ENCODE results near the gene MMP2.

DNA sequence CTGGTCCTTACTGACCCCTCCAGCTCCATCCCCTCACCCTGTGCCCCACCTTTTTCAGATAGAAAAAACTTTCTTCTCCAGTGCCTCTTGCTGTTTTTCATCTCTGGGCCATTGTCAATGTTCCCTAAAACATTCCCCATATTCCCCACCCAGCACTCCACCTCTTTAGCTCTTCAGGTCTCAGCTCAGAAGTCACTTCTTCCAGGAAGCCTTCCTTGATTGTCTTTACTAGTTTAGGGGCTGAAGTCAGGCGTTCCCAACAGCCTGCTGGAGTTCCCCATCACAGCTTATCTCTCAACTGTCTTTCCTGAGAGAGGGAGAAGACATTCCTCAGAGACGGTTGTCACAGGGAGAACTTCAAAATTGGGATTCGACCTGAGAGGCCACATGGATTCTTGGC, 1.3 kb upstream of the MMP2 start:
- no peak for TF ChIP-seq GABPB1 (CRISPR knock-in tag; IDR thresholded peaks at IDR 0.05)
- TF ChIP-seq ZNF423 (CRISPR knock-in tag; IDR thresholded peaks at IDR 0.05), result no peak
- TF ChIP-seq CREB1 (CRISPR knock-in tag; IDR thresholded peaks at IDR 0.05), result no peak
- no peak for TF ChIP-seq CTCF (IDR thresholded peaks at IDR 0.05)
- TF ChIP-seq PRDM15 (CRISPR knock-in tag; IDR thresholded peaks at IDR 0.05), result no peak
- TF ChIP-seq ZNF317 (CRISPR knock-in tag; IDR thresholded peaks at IDR 0.05; ENCODE audit: borderline replicate concordance, low read depth), result no peak
- TF ChIP-seq, protein P1, sequence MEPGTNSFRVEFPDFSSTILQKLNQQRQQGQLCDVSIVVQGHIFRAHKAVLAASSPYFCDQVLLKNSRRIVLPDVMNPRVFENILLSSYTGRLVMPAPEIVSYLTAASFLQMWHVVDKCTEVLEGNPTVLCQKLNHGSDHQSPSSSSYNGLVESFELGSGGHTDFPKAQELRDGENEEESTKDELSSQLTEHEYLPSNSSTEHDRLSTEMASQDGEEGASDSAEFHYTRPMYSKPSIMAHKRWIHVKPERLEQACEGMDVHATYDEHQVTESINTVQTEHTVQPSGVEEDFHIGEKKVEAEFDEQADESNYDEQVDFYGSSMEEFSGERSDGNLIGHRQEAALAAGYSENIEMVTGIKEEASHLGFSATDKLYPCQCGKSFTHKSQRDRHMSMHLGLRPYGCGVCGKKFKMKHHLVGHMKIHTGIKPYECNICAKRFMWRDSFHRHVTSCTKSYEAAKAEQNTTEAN (CRISPR knock-in tag; IDR thresholded peaks at IDR 0.05), result no peak
- TF ChIP-seq, protein P2, sequence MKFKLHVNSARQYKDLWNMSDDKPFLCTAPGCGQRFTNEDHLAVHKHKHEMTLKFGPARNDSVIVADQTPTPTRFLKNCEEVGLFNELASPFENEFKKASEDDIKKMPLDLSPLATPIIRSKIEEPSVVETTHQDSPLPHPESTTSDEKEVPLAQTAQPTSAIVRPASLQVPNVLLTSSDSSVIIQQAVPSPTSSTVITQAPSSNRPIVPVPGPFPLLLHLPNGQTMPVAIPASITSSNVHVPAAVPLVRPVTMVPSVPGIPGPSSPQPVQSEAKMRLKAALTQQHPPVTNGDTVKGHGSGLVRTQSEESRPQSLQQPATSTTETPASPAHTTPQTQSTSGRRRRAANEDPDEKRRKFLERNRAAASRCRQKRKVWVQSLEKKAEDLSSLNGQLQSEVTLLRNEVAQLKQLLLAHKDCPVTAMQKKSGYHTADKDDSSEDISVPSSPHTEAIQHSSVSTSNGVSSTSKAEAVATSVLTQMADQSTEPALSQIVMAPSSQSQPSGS (CRISPR knock-in tag; IDR thresholded peaks at IDR 0.05; ENCODE audit: borderline replicate concordance, low read depth), result no peak
- TF ChIP-seq MAX (CRISPR knock-in tag; IDR thresholded peaks at IDR 0.05), result no peak

All from WTC11 (cell line).